ENCODE measurements around the gene ZMIZ1. TPM values are rescaled to one million over a fixed set of nuclear protein-coding genes. Genes with fewer than 3 reads are reported as not detected.

The ZMIZ1 gene
- total RNA-seq, 2 experiments from 2014 or later = 14.6 to 15.5 TPM

DNA sequence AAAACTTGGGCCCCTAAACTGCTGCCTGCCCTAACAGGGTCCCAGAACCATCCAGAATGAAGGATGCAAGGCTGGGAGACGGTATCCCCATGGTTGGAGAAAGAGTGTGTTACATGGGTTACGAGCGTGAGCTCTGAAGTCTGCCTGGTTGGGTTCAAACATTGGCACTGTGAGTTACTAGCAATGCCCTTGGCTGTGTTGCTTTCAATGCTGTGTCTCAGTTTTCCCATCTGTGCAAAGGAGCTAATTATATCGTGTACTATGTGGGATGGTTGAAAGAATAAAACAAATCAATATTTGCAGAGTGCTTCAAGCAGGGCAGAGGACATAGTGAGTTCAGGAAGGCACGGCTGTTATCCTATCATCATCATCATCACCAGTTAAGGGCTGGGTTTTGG is 114.7 kb downstream of the ZMIZ1 start:
- ATAC-seq (ENCODE audit: poor library complexity) = no peak
- no peaks in the 10 kb centered on the region for H3K36me3 ChIP-seq (ENCODE audit: insufficient read depth, low read length)
- ChIA-PET CTCF (no interaction called here), POLR2A (no interaction called here)
- H3K27me3 ChIP-seq (ENCODE audit: control insufficient read depth in 1 of 2, insufficient read depth in 2 of 2, low read length in 2 of 2) = no peaks in the 10 kb centered on the region
- no peak for DNase-seq
- H3K9me3 Mint-ChIP-seq = no peaks in the 10 kb centered on the region
- intact Hi-C loops (cut with DNase I, micrococcal nuclease) = no loop called here
- H3K27ac ChIP-seq (ENCODE audit: low read depth in 1 of 2, low read length in 2 of 2) = no peak overlapping the region
- no peaks in the 10 kb centered on the region for H3K4me1 ChIP-seq (ENCODE audit: insufficient read depth, low read length)
- no peak overlapping the region for H3K27ac Mint-ChIP-seq
- no peak overlapping the region for H3K4me3 ChIP-seq (ENCODE audit: low read length)
- H3K4me1 Mint-ChIP-seq (ENCODE audit: low read depth) = no peaks in the 10 kb centered on the region
- TF ChIP-seq, protein P1, sequence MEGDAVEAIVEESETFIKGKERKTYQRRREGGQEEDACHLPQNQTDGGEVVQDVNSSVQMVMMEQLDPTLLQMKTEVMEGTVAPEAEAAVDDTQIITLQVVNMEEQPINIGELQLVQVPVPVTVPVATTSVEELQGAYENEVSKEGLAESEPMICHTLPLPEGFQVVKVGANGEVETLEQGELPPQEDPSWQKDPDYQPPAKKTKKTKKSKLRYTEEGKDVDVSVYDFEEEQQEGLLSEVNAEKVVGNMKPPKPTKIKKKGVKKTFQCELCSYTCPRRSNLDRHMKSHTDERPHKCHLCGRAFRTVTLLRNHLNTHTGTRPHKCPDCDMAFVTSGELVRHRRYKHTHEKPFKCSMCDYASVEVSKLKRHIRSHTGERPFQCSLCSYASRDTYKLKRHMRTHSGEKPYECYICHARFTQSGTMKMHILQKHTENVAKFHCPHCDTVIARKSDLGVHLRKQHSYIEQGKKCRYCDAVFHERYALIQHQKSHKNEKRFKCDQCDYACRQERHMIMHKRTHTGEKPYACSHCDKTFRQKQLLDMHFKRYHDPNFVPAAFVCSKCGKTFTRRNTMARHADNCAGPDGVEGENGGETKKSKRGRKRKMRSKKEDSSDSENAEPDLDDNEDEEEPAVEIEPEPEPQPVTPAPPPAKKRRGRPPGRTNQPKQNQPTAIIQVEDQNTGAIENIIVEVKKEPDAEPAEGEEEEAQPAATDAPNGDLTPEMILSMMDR (IDR thresholded peaks at IDR 0.05) = no peak
- no peaks in the 10 kb centered on the region for H3K36me3 Mint-ChIP-seq (ENCODE audit: low read depth)
- H3K27me3 Mint-ChIP-seq = no peaks in the 10 kb centered on the region
- no peaks in the 10 kb centered on the region for H3K9me3 ChIP-seq (ENCODE audit: control insufficient read depth in 1 of 2, insufficient read depth in 1 of 2, low read length in 2 of 2)
- H3K4me3 Mint-ChIP-seq = no peak overlapping the region

DNA sequence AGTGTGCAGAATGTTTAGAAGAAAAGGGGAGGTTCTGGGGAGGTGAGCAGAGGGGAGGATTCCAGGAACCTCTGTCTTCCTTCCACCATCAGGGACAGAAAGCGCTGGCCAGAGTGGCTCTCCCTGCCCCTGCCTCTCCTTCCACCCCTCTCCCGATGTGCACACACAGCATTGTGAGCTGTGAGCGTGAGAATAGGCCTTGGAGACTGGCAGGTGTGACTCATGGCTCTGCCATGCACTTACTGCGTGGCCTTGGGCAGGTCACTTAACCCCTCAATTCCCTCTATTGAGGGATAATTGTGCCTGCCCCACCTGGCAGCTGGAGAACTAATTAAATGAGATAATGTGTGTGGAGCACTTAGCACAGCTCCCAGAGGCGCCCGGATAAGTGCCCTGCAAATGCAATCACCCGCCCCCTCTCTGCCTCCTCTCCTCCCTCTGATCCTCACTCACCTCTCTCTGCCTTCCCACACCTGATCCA is 115.4 kb downstream of the ZMIZ1 start:
- H3K27ac Mint-ChIP-seq = no peak overlapping the region
- H3K27me3 Mint-ChIP-seq = no peaks in the 10 kb centered on the region
- no peak for ATAC-seq (ENCODE audit: poor library complexity)
- POLR2A ChIA-PET = no interaction called here
- H3K9me3 ChIP-seq (ENCODE audit: control insufficient read depth in 1 of 2, insufficient read depth in 1 of 2, low read length in 2 of 2) = no peaks in the 10 kb centered on the region
- no peak overlapping the region for H3K4me3 Mint-ChIP-seq
- no peaks in the 10 kb centered on the region for H3K27me3 ChIP-seq (ENCODE audit: control insufficient read depth in 1 of 2, insufficient read depth in 2 of 2, low read length in 2 of 2)
- H3K27ac ChIP-seq (ENCODE audit: low read depth in 1 of 2, low read length in 2 of 2) = no peak overlapping the region
- intact Hi-C loops (cut with DNase I, micrococcal nuclease) = no loop called here
- DNase-seq = no peak
- H3K4me1 Mint-ChIP-seq (ENCODE audit: low read depth) = no peaks in the 10 kb centered on the region
- no peaks in the 10 kb centered on the region for H3K36me3 ChIP-seq (ENCODE audit: insufficient read depth, low read length)
- H3K9me3 Mint-ChIP-seq = no peaks in the 10 kb centered on the region
- H3K4me1 ChIP-seq (ENCODE audit: insufficient read depth, low read length) = no peaks in the 10 kb centered on the region
- H3K36me3 Mint-ChIP-seq (ENCODE audit: low read depth) = no peaks in the 10 kb centered on the region
- TF ChIP-seq, protein P1 (IDR thresholded peaks at IDR 0.05) = no peak
- H3K4me3 ChIP-seq (ENCODE audit: low read length) = no peak overlapping the region
- CTCF ChIA-PET = no interaction called here

- no peak overlapping the region for H3K4me3 Mint-ChIP-seq
- H3K9me3 Mint-ChIP-seq = no peaks in the 10 kb centered on the region
- DNase-seq (no peak), ATAC-seq (ENCODE audit: poor library complexity) (no peak)
- TF ChIP-seq, protein P1 (IDR thresholded peaks at IDR 0.05) = no peak
- no peaks in the 10 kb centered on the region for H3K4me1 ChIP-seq (ENCODE audit: insufficient read depth, low read length)
- ChIA-PET POLR2A (no interaction called here), CTCF (no interaction called here)
- no peaks in the 10 kb centered on the region for H3K36me3 Mint-ChIP-seq (ENCODE audit: low read depth)
- H3K4me1 Mint-ChIP-seq (ENCODE audit: low read depth) = no peaks in the 10 kb centered on the region
- intact Hi-C loops (cut with DNase I, micrococcal nuclease) = no loop called here
- no peaks in the 10 kb centered on the region for H3K36me3 ChIP-seq (ENCODE audit: insufficient read depth, low read length)
- no peak overlapping the region for H3K27ac ChIP-seq (ENCODE audit: low read depth in 1 of 2, low read length in 2 of 2)
- no peak overlapping the region for H3K4me3 ChIP-seq (ENCODE audit: low read length)
- no peak overlapping the region for H3K27ac Mint-ChIP-seq
- H3K27me3 ChIP-seq (ENCODE audit: control insufficient read depth in 1 of 2, insufficient read depth in 2 of 2, low read length in 2 of 2) = no peaks in the 10 kb centered on the region
- no peaks in the 10 kb centered on the region for H3K27me3 Mint-ChIP-seq
- H3K9me3 ChIP-seq (ENCODE audit: control insufficient read depth in 1 of 2, insufficient read depth in 1 of 2, low read length in 2 of 2) = peaks cover 0 to 2% of the 10 kb centered on the region in 2 experiments
Observed at GRCh38 chr10:79184657-79185056, 115.9 kb downstream of the ZMIZ1 start.

Data from CD4-positive, alpha-beta T cell (primary cell).